ENCODE data around the gene NCOA1. TPM values are rescaled to one million over a fixed set of nuclear protein-coding genes. Genes with fewer than 3 reads are reported as not detected.

NCOA1 gene
- total RNA-seq, 2 experiments from 2014 or later, result 6.1 to 12.1 TPM

- no peaks in the 10 kb centered on the region for H3K9me3 ChIP-seq (ENCODE audit: low read length)
- no peak overlapping the region for H3K4me2 ChIP-seq (ENCODE audit: low read length)
- no peaks in the 10 kb centered on the region for H3K79me2 ChIP-seq (ENCODE audit: insufficient read depth, low read depth, low read length)
- no peaks in the 10 kb centered on the region for H3K36me3 ChIP-seq (ENCODE audit: insufficient read depth, low read length)
- no TSS peak for BruUV-seq (replicated peaks)
- H3K4me1 ChIP-seq (ENCODE audit: insufficient read depth, low read length, poor library complexity, severe bottlenecking), result no peaks in the 10 kb centered on the region
- H3K9me2 ChIP-seq (ENCODE audit: insufficient read depth, low read length), result no peaks in the 10 kb centered on the region
- intact Hi-C loops (cut with micrococcal nuclease; ENCODE audit: unreplicated experiment), result no loop called here
- ChIA-PET CTCF (ENCODE audit: unreplicated experiment) (no interaction called here), POLR2A (no interaction called here)
- TF ChIP-seq EZH2phosphoT487 (IDR thresholded peaks at IDR 0.05; ENCODE audit: borderline replicate concordance, low read depth, low read length) (no peak), CTCF (conservative IDR thresholded peaks at IDR 0.05; ENCODE audit: low read length) (no peak)
- no peak for DNase-seq (ENCODE audit: low spot score)
- no peak overlapping the region for H2AFZ ChIP-seq (ENCODE audit: low read length)
- no peak overlapping the region for H3K4me3 ChIP-seq (ENCODE audit: low read depth, low read length, poor library complexity, severe bottlenecking)
- H3K27ac ChIP-seq (ENCODE audit: low read depth, low read length, poor library complexity, severe bottlenecking), result no peak overlapping the region
- no peaks in the 10 kb centered on the region for H4K20me1 ChIP-seq (ENCODE audit: insufficient read depth, low read length)
Measured at GRCh38 chr2:24682304-24682703, 191.2 kb downstream of the NCOA1 start.

GRCh38 chr2:24683408-24683807 lies 192.4 kb downstream of the NCOA1 start:
- Histone ChIP-seq H3K4me1 (ENCODE audit: insufficient read depth, low read length, poor library complexity, severe bottlenecking) (no peaks in the 10 kb centered on the region), H3K79me2 (ENCODE audit: insufficient read depth, low read depth, low read length) (no peaks in the 10 kb centered on the region), H3K9me3 (ENCODE audit: low read length) (no peaks in the 10 kb centered on the region), H3K4me2 (ENCODE audit: low read length) (no peak overlapping the region), H3K4me3 (ENCODE audit: low read depth, low read length, poor library complexity, severe bottlenecking) (no peak overlapping the region), H3K9me2 (ENCODE audit: insufficient read depth, low read length) (no peaks in the 10 kb centered on the region), H4K20me1 (ENCODE audit: insufficient read depth, low read length) (no peaks in the 10 kb centered on the region), H3K27ac (ENCODE audit: low read depth, low read length, poor library complexity, severe bottlenecking) (no peak overlapping the region), H3K36me3 (ENCODE audit: insufficient read depth, low read length) (no peaks in the 10 kb centered on the region), H2AFZ (ENCODE audit: low read length) (no peak overlapping the region)
- DNase-seq (ENCODE audit: low spot score), result no peak
- CTCF ChIA-PET (ENCODE audit: unreplicated experiment), result no interaction called here
- POLR2A ChIA-PET, result interaction anchor here (0.5 to 1.0 kb wide), 2 partner anchors 45 to 190 kb away, joined by 3 to 4 read pairs; no protein-coding TSS in a partner anchor
- BruUV-seq (replicated peaks), result no TSS peak
- TF ChIP-seq CTCF (conservative IDR thresholded peaks at IDR 0.05; ENCODE audit: low read length) (no peak), EZH2phosphoT487 (IDR thresholded peaks at IDR 0.05; ENCODE audit: borderline replicate concordance, low read depth, low read length) (no peak)
- intact Hi-C loops (cut with micrococcal nuclease; ENCODE audit: unreplicated experiment), result no loop called here

GRCh38 chr2:24690524-24690923 lies 199.5 kb downstream of the NCOA1 start:
- ChIA-PET POLR2A (interaction anchor here (0.6 kb wide), 1 partner anchor 48 kb away, joined by 6 read pairs; no protein-coding TSS in a partner anchor), CTCF (ENCODE audit: unreplicated experiment) (no interaction called here)
- H3K4me3 ChIP-seq (ENCODE audit: low read depth, low read length, poor library complexity, severe bottlenecking), result no peak overlapping the region
- TF ChIP-seq CTCF (conservative IDR thresholded peaks at IDR 0.05; ENCODE audit: low read length) (no peak), EZH2phosphoT487 (IDR thresholded peaks at IDR 0.05; ENCODE audit: borderline replicate concordance, low read depth, low read length) (no peak)
- H3K4me2 ChIP-seq (ENCODE audit: low read length), result no peak overlapping the region
- no peaks in the 10 kb centered on the region for H3K4me1 ChIP-seq (ENCODE audit: insufficient read depth, low read length, poor library complexity, severe bottlenecking)
- no peaks in the 10 kb centered on the region for H3K36me3 ChIP-seq (ENCODE audit: insufficient read depth, low read length)
- no peaks in the 10 kb centered on the region for H4K20me1 ChIP-seq (ENCODE audit: insufficient read depth, low read length)
- H3K79me2 ChIP-seq (ENCODE audit: insufficient read depth, low read depth, low read length), result no peaks in the 10 kb centered on the region
- intact Hi-C loops (cut with micrococcal nuclease; ENCODE audit: unreplicated experiment), result no loop called here
- no peaks in the 10 kb centered on the region for H3K9me3 ChIP-seq (ENCODE audit: low read length)
- BruUV-seq (replicated peaks), result no TSS peak
- DNase-seq (ENCODE audit: low spot score), result no peak
- no peaks in the 10 kb centered on the region for H3K9me2 ChIP-seq (ENCODE audit: insufficient read depth, low read length)
- no peak overlapping the region for H2AFZ ChIP-seq (ENCODE audit: low read length)
- no peak overlapping the region for H3K27ac ChIP-seq (ENCODE audit: low read depth, low read length, poor library complexity, severe bottlenecking)

All from OCI-LY7 (cell line).